Central memory CD8-positive, alpha-beta T cell (primary cell): Measurements from ENCODE around the gene GAN.

Experiments
- ATAC-seq: fragments of 150-1000 bp; cut with Tn5 transposase; replicated peaks from 2 replicates; pipeline ENCODE4 v1.10.0; 2022; ENCODE audit warnings: mild to moderate bottlenecking, moderate FRiP score, moderate number of reproducible peaks; ENCODE audit not compliant: poor library complexity, severe bottlenecking; ENCODE audit errors: extremely low read depth
- DNase-seq, 2 donors: peaks; one replicate each; pipeline ENCODE4 v3.0.0; 2021; ENCODE audit warnings: low spot score in 2 of 2
- H3K27ac Mint-ChIP-seq: one replicate; pipeline ENCODE4 v1.8.0; 2022; ENCODE audit warnings: low read depth, mild to moderate bottlenecking, moderate library complexity, mixed read lengths
- H3K27me3 Mint-ChIP-seq: one replicate; pipeline ENCODE4 v1.8.0; 2022; ENCODE audit warnings: mixed read lengths
- H3K36me3 Mint-ChIP-seq: one replicate; pipeline ENCODE4 v1.8.0; 2022; ENCODE audit warnings: mild to moderate bottlenecking, moderate library complexity, mixed read lengths; ENCODE audit not compliant: insufficient read depth
- H3K4me1 Mint-ChIP-seq: one replicate; pipeline ENCODE4 v1.8.0; 2022; ENCODE audit warnings: mixed read lengths
- H3K4me3 Mint-ChIP-seq: one replicate; pipeline ENCODE4 v1.8.0; 2022; ENCODE audit warnings: mild to moderate bottlenecking, moderate library complexity, mixed read lengths
- H3K9me3 Mint-ChIP-seq: one replicate; pipeline ENCODE4 v1.8.0; 2022; ENCODE audit warnings: mixed read lengths

GAN gene

GRCh38 chr16:81280393-81280792, 34.4 kb upstream of the GAN start:
- Mint-ChIP-seq H3K4me3 (no peak overlapping the region), H3K36me3 (no peaks in the 10 kb centered on the region), H3K27ac (no peak overlapping the region), H3K9me3 (no peaks in the 10 kb centered on the region), H3K27me3 (peaks cover 4% of the 10 kb centered on the region), H3K4me1 (no peaks in the 10 kb centered on the region)
- DNase-seq: no peak
- ATAC-seq: no peak

GRCh38 chr16:81283044-81283443, 31.7 kb upstream of the GAN start:
- no peak for DNase-seq
- ATAC-seq: no peak
- Mint-ChIP-seq H3K27me3 (no peaks in the 10 kb centered on the region), H3K4me3 (no peak overlapping the region), H3K9me3 (no peaks in the 10 kb centered on the region), H3K36me3 (no peaks in the 10 kb centered on the region), H3K4me1 (no peaks in the 10 kb centered on the region), H3K27ac (no peak overlapping the region)

DNA sequence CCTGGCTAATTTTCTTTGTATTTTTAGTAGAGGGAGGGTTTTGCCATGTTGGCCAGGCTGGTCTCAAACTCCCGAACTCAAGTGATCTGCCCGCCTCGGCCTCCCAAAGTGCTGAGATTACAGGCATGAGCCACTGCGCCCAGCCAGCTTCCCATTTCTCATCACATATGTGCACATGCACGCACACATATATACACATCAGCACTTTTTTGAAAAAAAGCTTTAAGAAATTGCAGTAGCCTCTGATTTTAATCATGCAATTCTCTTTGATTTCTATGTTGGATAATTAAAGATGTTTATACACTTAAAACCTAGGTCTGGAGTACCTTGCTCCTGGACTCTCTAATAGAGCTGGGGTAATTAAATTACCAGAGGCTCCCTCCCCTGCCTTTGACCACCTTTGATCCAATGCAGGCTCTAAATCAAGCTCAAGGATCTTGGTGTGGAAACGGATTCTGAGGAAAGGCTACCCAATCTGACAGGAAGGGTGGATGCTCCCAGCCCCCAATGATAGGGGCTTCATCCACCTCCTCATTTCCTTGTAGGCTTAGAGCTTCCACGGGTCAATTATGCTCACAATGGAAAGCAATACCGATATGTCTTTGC, 29.7 kb upstream of the GAN start:
- no peak overlapping the region for H3K4me3 Mint-ChIP-seq

DNA sequence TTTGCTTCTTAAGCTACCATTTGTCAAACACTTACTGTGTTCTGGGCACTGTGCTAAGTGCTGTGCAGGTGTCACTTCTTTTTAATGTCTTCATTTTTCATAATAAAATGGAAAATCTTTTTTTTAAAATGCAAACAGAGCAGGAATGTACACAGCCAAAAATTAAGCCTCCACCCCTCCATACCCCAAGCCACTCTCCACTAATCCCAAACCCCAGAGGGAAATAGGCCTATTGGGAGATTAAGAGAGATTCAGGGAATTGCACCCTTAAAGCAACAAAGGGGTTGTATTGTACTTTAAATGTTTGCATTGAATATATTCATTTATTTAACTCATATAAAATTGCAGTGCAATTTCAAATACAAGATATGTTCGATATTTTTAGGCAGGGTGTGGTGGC, 28.6 kb upstream of the GAN start:
- Mint-ChIP-seq H3K27ac (no peak overlapping the region), H3K9me3 (no peaks in the 10 kb centered on the region), H3K4me3 (no peak overlapping the region), H3K4me1 (no peaks in the 10 kb centered on the region), H3K27me3 (peaks cover 13% of the 10 kb centered on the region), H3K36me3 (no peaks in the 10 kb centered on the region)
- ATAC-seq (no peak), DNase-seq (no peak)

More for the DNA sequence above, 29.7 kb upstream of the GAN start:
- Mint-ChIP-seq H3K9me3 (no peaks in the 10 kb centered on the region), H3K27me3 (peaks cover 2% of the 10 kb centered on the region), H3K4me1 (no peaks in the 10 kb centered on the region), H3K27ac (no peak overlapping the region), H3K36me3 (no peaks in the 10 kb centered on the region)
- DNase-seq: no peak
- no peak for ATAC-seq

GRCh38 chr16:81291117-81291516, 23.6 kb upstream of the GAN start:
- ATAC-seq (no peak), DNase-seq (no peak)
- Mint-ChIP-seq H3K4me1 (no peaks in the 10 kb centered on the region), H3K36me3 (no peaks in the 10 kb centered on the region), H3K9me3 (no peaks in the 10 kb centered on the region), H3K27ac (no peak overlapping the region), H3K4me3 (no peak overlapping the region), H3K27me3 (peaks cover 62% of the 10 kb centered on the region)

- no peak overlapping the region for H3K27ac Mint-ChIP-seq
- no peak for ATAC-seq
Observed at GRCh38 chr16:81292936-81293335, 21.8 kb upstream of the GAN start.

DNA sequence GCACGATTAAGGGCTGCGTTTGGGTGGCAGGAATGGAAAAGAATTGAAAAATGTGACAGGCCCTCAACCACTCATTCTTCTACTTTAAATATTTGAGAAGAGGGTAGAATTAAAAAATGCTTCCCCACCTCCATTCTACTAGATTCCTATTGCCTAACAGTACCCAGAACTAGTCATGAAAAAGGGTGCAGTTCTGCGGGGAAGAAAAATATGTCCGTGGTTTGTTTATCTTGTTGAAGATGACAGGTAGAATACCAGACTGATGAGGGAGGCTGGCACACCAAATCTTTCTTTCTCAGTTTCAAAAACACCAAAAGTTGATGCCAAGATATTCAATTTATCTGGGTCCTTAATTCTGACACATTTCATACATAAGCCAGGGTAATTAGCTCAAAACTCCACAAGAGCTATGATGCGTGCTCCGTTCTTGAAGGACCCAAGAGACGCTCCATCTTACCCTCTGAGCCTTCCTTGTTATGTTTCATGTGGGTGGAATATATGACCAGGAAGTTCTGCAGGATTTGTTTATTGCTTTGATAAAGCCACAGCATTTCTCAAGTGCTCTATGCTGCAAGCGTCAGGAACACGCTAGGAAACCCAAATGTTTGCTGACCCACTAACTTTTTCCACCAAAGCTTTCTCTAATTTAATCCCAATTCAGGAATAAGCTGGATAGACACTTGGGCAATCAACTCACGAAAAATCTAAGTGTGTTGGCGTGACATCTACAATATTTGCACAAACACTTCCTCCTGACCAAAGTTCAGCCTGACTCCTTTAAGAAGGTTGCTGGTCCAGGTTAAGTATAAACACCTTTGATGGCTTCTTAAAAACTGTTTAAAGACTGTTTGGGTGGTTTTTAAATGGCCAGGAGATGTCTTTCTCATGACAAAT, 20.6 kb upstream of the GAN start:
- H3K27me3 Mint-ChIP-seq: peaks cover 68% of the 10 kb centered on the region
- H3K36me3 Mint-ChIP-seq: no peaks in the 10 kb centered on the region

More at GRCh38 chr16:81292936-81293335, 21.8 kb upstream of the GAN start:
- H3K9me3 Mint-ChIP-seq: no peaks in the 10 kb centered on the region
- no peak overlapping the region for H3K4me3 Mint-ChIP-seq
- H3K4me1 Mint-ChIP-seq: no peaks in the 10 kb centered on the region
- H3K27me3 Mint-ChIP-seq: peaks cover 68% of the 10 kb centered on the region
- DNase-seq: no peak
- no peaks in the 10 kb centered on the region for H3K36me3 Mint-ChIP-seq

DNA sequence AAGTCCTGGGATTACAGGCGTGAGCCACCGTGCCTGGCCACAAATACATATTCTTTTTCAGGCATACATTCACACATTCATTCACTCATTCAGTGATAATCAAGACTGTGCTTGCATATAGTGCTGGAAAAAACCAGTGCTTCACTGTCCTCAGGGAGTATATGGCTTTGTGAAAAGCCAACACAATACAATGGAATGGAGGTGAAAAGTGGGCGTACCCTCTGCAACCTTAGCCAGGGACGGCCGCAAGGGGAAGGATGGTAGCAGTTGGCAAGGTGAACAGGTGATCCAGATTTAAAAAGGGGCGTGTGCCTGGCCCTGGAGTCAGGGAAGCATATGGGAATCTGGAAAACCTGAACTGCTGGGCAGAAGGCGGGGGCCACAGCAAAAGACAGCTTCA, 18.1 kb upstream of the GAN start:
- ATAC-seq (no peak), DNase-seq (no peak)
- Mint-ChIP-seq H3K36me3 (peaks cover 1% of the 10 kb centered on the region), H3K27ac (no peak overlapping the region), H3K4me3 (no peak overlapping the region), H3K4me1 (peaks cover 6% of the 10 kb centered on the region), H3K27me3 (peaks cover 50% of the 10 kb centered on the region), H3K9me3 (no peaks in the 10 kb centered on the region)

More for the DNA sequence above, 20.6 kb upstream of the GAN start:
- no peak for DNase-seq
- Mint-ChIP-seq H3K9me3 (no peaks in the 10 kb centered on the region), H3K4me1 (no peaks in the 10 kb centered on the region), H3K27ac (no peak overlapping the region), H3K4me3 (no peak overlapping the region)
- no peak for ATAC-seq

- H3K9me3 Mint-ChIP-seq: no peaks in the 10 kb centered on the region
- H3K36me3 Mint-ChIP-seq: no peaks in the 10 kb centered on the region
- no peak for DNase-seq
- no peaks in the 10 kb centered on the region for H3K27me3 Mint-ChIP-seq
- no peak overlapping the region for H3K4me3 Mint-ChIP-seq
- no peak for ATAC-seq
- no peak overlapping the region for H3K27ac Mint-ChIP-seq
- H3K4me1 Mint-ChIP-seq: peaks cover 18% of the 10 kb centered on the region
Observed at GRCh38 chr16:81307770-81308169, 7.0 kb upstream of the GAN start.

GRCh38 chr16:81310045-81310644, 4.6 kb upstream of the GAN start:
- Mint-ChIP-seq H3K27ac (no peak overlapping the region), H3K4me3 (no peak overlapping the region), H3K4me1 (peaks cover 38% of the 10 kb centered on the region), H3K36me3 (peaks cover 10% of the 10 kb centered on the region), H3K27me3 (no peaks in the 10 kb centered on the region), H3K9me3 (no peaks in the 10 kb centered on the region)
- ATAC-seq (no peak), DNase-seq (no peak)

DNA sequence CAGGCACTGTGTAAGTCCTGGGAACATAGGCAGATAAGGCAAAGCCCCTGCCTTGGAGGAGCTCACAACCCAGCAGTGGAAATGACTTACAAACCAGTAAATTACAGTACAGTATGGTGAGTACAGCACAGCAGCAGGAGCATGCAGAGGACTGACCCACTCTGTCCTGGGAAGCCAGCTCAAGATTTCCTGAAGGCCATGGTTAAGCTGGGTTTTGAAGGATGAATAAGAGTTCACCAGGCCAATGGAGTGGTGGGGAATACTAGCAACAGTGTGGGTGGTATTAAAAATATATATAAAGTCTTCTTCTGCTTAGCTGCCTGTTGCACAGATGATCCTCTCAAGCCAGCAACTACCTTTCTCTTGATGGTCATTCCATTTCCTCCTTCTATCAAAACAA, 3.0 kb upstream of the GAN start:
- Mint-ChIP-seq H3K27ac (no peak overlapping the region), H3K36me3 (peaks cover 10% of the 10 kb centered on the region), H3K4me3 (no peak overlapping the region), H3K9me3 (no peaks in the 10 kb centered on the region), H3K4me1 (peaks cover 43% of the 10 kb centered on the region), H3K27me3 (no peaks in the 10 kb centered on the region)
- ATAC-seq (no peak), DNase-seq (no peak)

GRCh38 chr16:81313701-81314602, 810 bp upstream of the GAN start:
- ATAC-seq (no peak), DNase-seq (no peak)
- no peaks in the 10 kb centered on the region for H3K27me3 Mint-ChIP-seq
- peaks cover 10% of the 10 kb centered on the region for H3K36me3 Mint-ChIP-seq
- H3K27ac Mint-ChIP-seq: peak overlapping the region; percentile 98
- H3K4me1 Mint-ChIP-seq: peaks cover 58% of the 10 kb centered on the region
- no peaks in the 10 kb centered on the region for H3K9me3 Mint-ChIP-seq
- H3K4me3 Mint-ChIP-seq: peak overlapping the region; percentile 99
